ENCODE data around the gene PON1. TPM values are rescaled to one million over a fixed set of nuclear protein-coding genes. Genes with fewer than 3 reads are reported as not detected.

PON1 gene
- total RNA-seq, 4 donors from 2014 or later, result not detected

DNA sequence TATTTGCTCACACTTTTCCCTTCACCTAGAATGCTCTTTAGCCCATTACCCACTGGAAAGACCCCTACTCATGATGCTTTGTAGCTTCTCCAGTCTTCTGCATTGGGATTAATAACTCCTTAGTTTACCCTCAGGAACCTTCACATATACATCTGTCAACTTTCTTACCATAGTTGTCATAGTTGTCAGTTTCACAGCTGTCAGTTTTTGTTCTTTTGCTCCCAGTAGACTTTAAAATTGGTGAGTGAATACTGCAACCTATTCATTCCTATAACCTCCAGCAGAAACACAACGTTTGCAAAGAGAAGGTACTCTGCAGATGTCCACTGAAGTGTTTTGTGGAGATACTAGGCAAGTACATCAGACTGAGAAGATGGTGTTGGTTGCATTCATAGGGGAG lies 2.6 kb downstream of the PON1 start:
- H3K4me1 ChIP-seq, result peaks cover 0 to 4% (median 0%) of the 10 kb centered on the region in 4 donors
- no peak overlapping the region for H3K27ac ChIP-seq
- H3K27me3 ChIP-seq, result no peaks in the 10 kb centered on the region
- H3K4me3 ChIP-seq, result no peak overlapping the region
- no peak for DNase-seq
- no peaks in the 10 kb centered on the region for H3K9me3 ChIP-seq
- no peaks in the 10 kb centered on the region for H3K36me3 ChIP-seq
- no peak for TF ChIP-seq POLR2A (IDR thresholded peaks at IDR 0.05)
- TF ChIP-seq, protein P1, sequence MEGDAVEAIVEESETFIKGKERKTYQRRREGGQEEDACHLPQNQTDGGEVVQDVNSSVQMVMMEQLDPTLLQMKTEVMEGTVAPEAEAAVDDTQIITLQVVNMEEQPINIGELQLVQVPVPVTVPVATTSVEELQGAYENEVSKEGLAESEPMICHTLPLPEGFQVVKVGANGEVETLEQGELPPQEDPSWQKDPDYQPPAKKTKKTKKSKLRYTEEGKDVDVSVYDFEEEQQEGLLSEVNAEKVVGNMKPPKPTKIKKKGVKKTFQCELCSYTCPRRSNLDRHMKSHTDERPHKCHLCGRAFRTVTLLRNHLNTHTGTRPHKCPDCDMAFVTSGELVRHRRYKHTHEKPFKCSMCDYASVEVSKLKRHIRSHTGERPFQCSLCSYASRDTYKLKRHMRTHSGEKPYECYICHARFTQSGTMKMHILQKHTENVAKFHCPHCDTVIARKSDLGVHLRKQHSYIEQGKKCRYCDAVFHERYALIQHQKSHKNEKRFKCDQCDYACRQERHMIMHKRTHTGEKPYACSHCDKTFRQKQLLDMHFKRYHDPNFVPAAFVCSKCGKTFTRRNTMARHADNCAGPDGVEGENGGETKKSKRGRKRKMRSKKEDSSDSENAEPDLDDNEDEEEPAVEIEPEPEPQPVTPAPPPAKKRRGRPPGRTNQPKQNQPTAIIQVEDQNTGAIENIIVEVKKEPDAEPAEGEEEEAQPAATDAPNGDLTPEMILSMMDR (IDR thresholded peaks at IDR 0.05), result no peak

- Histone ChIP-seq H3K9me3 (no peaks in the 10 kb centered on the region), H3K27ac (no peak overlapping the region), H3K4me3 (no peak overlapping the region), H3K4me1 (peaks cover 0 to 4% (median 0%) of the 10 kb centered on the region in 4 donors), H3K27me3 (no peaks in the 10 kb centered on the region), H3K36me3 (no peaks in the 10 kb centered on the region)
- TF ChIP-seq, protein P1 (IDR thresholded peaks at IDR 0.05), result no peak
- no peak for TF ChIP-seq POLR2A (IDR thresholded peaks at IDR 0.05)
- DNase-seq, result no peak
Observed at GRCh38 chr7:95320651-95321050, 3.7 kb downstream of the PON1 start.

GRCh38 chr7:95319570-95319969 lies 4.8 kb downstream of the PON1 start:
- Histone ChIP-seq H3K4me1 (peaks cover 0 to 3% (median 0%) of the 10 kb centered on the region in 4 donors), H3K36me3 (no peaks in the 10 kb centered on the region), H3K27ac (no peak overlapping the region), H3K27me3 (no peaks in the 10 kb centered on the region), H3K4me3 (no peak overlapping the region), H3K9me3 (no peaks in the 10 kb centered on the region)
- DNase-seq, result no peak
- TF ChIP-seq, protein P1 (IDR thresholded peaks at IDR 0.05), result no peak
- TF ChIP-seq POLR2A (IDR thresholded peaks at IDR 0.05), result no peak

GRCh38 chr7:95318501-95319100 lies 5.7 kb downstream of the PON1 start:
- TF ChIP-seq POLR2A (IDR thresholded peaks at IDR 0.05), result no peak
- TF ChIP-seq, protein P1 (IDR thresholded peaks at IDR 0.05), result no peak
- DNase-seq, result no peak
- Histone ChIP-seq H3K27ac (no peak overlapping the region), H3K36me3 (no peaks in the 10 kb centered on the region), H3K27me3 (no peaks in the 10 kb centered on the region), H3K4me1 (no peaks in the 10 kb centered on the region), H3K4me3 (no peak overlapping the region), H3K9me3 (no peaks in the 10 kb centered on the region)

- Histone ChIP-seq H3K27me3 (no peaks in the 10 kb centered on the region), H3K4me3 (no peak overlapping the region), H3K36me3 (no peaks in the 10 kb centered on the region), H3K9me3 (no peaks in the 10 kb centered on the region), H3K4me1 (no peaks in the 10 kb centered on the region), H3K27ac (no peak overlapping the region)
- DNase-seq, result no peak
- no peak for TF ChIP-seq POLR2A (IDR thresholded peaks at IDR 0.05)
- TF ChIP-seq, protein P1 (IDR thresholded peaks at IDR 0.05), result no peak
Observed at GRCh38 chr7:95317966-95318365, 6.4 kb downstream of the PON1 start.

DNA sequence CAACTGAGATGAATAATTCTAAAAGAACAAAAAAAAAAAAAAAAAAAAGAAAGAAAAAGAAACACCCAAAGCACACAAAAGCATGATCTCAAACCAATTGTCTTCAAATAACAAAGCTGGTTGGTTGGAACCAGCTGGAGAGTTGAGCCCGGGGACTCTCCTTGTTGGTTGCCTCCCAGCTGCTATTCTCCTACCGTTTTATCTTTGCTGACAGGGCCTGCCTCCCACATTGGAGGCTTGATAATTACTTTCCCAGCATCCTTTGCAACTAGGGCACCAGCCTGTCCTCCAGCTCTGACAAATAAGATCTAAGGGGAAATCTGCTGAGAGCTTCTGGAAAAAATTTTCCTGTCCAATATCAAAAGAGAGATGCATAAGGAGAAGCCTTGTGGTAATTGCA lies 6.8 kb downstream of the PON1 start:
- Histone ChIP-seq H3K27me3 (no peaks in the 10 kb centered on the region), H3K4me3 (no peak overlapping the region), H3K27ac (no peak overlapping the region), H3K4me1 (no peaks in the 10 kb centered on the region), H3K36me3 (no peaks in the 10 kb centered on the region), H3K9me3 (no peaks in the 10 kb centered on the region)
- no peak for DNase-seq
- no peak for TF ChIP-seq POLR2A (IDR thresholded peaks at IDR 0.05)
- TF ChIP-seq, protein P1 (IDR thresholded peaks at IDR 0.05), result no peak
